GM23248 (cell line): ENCODE measurements around the gene CHST13.

ENCODE experiments used
- EZH2 ChIP-seq: fragments of 200-600 bp; sonication (generic); IDR thresholded peaks from 2 replicates; pipeline ENCODE4 v1.6.1; 2018; ENCODE audit warnings: antibody characterized with exemption, mild to moderate bottlenecking; ENCODE audit not compliant: insufficient read depth, poor library complexity, severe bottlenecking
- EZH2phosphoT487 ChIP-seq: fragments of 200-600 bp; sonication (generic); IDR thresholded peaks from 2 replicates; pipeline ENCODE4 v1.6.1; 2018; ENCODE audit warnings: antibody characterized with exemption, moderate library complexity, mild to moderate bottlenecking, low read depth; ENCODE audit not compliant: insufficient read depth

DNA sequence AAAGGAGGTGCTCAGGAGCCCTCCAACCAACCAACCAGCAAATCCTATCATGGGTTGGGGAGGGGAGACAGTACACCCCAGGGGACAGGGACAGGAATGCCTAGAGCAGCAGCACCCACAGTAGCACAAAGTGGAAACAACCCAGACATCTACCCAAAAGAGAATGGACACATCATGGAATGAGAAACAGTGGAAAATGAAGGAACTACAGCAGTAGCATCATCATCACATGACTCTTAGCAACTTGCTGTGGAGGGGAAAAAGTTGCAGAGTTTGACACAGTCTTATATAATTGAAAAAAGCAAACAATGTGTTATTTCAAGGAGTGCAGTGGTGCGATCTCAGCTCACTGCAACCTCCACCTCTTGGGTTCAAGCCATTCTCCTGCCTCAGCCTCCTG, 23.8 kb downstream of the CHST13 start:
- TF ChIP-seq EZH2, result no peak
- TF ChIP-seq EZH2phosphoT487, result no peak
